ENCODE measurements around the gene NEGR1. TPM values are rescaled to one million over a fixed set of nuclear protein-coding genes. Genes with fewer than 3 reads are reported as not detected.

The NEGR1 gene
- total RNA-seq, 4 donors from 2014 or later = 1.6 to 4.7 (median 2.3) TPM

DNA sequence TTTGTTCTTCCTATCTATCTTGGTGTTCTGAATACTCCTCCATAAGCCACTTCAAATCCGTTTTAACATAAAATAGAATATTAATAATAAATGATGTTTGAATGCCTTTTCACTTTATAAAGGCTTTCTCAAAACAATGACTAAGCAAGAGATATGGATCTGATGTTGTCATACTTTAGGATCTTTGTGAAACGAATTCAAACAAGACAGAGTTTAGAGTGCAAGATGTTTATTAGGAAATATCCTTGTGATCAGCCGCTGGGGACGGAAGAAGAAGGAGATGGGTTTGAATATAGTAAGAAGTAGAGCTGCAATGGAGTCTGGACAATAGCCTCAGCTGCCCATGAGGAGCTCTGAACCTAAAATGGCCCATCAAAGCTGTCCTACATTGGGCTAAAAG, 351.8 kb downstream of the NEGR1 start:
- no peaks in the 10 kb centered on the region for H3K36me3 ChIP-seq
- no peaks in the 10 kb centered on the region for H3K4me1 ChIP-seq
- DNase-seq = no peak
- TF ChIP-seq POLR2A (IDR thresholded peaks at IDR 0.05) = no peak
- TF ChIP-seq, protein P1, sequence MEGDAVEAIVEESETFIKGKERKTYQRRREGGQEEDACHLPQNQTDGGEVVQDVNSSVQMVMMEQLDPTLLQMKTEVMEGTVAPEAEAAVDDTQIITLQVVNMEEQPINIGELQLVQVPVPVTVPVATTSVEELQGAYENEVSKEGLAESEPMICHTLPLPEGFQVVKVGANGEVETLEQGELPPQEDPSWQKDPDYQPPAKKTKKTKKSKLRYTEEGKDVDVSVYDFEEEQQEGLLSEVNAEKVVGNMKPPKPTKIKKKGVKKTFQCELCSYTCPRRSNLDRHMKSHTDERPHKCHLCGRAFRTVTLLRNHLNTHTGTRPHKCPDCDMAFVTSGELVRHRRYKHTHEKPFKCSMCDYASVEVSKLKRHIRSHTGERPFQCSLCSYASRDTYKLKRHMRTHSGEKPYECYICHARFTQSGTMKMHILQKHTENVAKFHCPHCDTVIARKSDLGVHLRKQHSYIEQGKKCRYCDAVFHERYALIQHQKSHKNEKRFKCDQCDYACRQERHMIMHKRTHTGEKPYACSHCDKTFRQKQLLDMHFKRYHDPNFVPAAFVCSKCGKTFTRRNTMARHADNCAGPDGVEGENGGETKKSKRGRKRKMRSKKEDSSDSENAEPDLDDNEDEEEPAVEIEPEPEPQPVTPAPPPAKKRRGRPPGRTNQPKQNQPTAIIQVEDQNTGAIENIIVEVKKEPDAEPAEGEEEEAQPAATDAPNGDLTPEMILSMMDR (IDR thresholded peaks at IDR 0.05) = no peak
- no peaks in the 10 kb centered on the region for H3K9me3 ChIP-seq
- no peaks in the 10 kb centered on the region for H3K27me3 ChIP-seq
- no peak overlapping the region for H3K4me3 ChIP-seq
- H3K27ac ChIP-seq = no peak overlapping the region

DNA sequence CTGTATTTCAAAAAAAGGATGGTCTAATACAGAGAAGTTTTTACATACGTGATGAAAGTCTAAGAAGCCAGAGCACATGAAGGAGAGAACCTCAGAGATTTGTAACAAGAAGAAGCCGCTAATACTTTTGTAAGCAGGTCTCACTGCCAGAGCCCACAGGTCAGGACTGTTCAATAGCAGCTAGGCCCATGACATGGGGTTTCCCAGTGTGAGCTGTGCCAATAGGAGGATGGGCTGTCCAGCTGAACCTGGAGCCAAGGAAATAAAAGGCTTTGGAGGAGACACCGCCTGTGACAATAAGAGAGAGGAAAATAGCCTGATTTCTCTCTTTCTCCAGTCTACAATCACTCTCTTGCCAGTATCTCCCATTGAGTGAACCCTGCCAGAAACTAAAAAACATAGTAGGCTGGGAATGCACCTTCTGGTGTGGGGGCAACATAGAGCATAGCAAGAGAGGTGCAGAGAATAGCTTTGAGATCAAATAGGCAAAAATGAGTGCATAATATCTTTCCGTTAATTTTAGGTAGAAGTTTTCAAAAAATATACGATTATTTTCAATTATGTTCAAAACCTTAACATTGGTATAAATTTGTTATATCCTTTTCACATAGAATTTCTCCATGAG, 360.3 kb downstream of the NEGR1 start:
- DNase-seq = no peak
- Histone ChIP-seq H3K4me3 (no peak overlapping the region), H3K36me3 (no peaks in the 10 kb centered on the region), H3K4me1 (no peaks in the 10 kb centered on the region), H3K9me3 (no peaks in the 10 kb centered on the region), H3K27me3 (no peaks in the 10 kb centered on the region), H3K27ac (no peak overlapping the region)
- TF ChIP-seq, protein P1 (IDR thresholded peaks at IDR 0.05) = no peak
- no peak for TF ChIP-seq POLR2A (IDR thresholded peaks at IDR 0.05)

DNA sequence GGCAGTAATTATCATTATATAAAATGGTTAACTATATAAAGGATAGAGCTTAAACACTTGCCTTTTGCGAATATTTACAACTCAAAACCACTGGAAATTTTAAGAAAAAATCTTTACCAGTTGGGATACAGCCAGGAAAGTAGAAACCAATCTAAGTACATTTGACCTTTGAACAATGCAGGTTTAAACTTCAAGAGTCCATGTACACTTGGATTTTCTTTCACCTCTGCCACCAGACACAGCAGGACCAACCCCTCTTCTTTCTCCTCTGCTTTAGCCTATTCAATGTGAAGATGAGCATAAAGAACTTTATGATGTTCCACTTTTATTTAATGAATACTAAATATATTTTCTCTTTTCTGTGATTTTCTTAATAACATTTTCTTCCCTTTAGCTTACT, 361.1 kb downstream of the NEGR1 start:
- no peaks in the 10 kb centered on the region for H3K27me3 ChIP-seq
- H3K4me3 ChIP-seq = no peak overlapping the region
- DNase-seq = no peak
- no peaks in the 10 kb centered on the region for H3K36me3 ChIP-seq
- H3K4me1 ChIP-seq = no peaks in the 10 kb centered on the region
- TF ChIP-seq, protein P1 (IDR thresholded peaks at IDR 0.05) = no peak
- no peak for TF ChIP-seq POLR2A (IDR thresholded peaks at IDR 0.05)
- H3K9me3 ChIP-seq = no peaks in the 10 kb centered on the region
- no peak overlapping the region for H3K27ac ChIP-seq

DNA sequence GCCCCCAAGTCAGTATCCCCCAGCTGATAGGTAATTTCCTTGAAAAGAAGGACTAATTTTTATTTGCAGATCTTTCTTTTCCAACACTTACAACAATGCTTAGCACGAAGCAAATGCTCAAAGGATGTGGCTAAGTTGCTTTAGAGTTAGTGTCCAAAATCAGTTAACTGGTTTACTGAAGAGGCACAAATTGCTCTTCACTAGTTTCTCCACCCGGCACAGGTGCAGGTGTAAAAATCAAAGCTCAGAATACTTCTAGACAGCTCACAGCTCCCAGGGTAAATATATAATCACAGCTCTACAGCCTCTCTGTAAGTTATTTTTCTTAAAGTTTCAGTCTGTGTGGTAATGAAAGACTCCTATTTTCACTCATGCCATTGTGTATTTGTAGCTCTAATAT, 361.8 kb downstream of the NEGR1 start:
- Histone ChIP-seq H3K27me3 (no peaks in the 10 kb centered on the region), H3K4me1 (no peaks in the 10 kb centered on the region), H3K9me3 (no peaks in the 10 kb centered on the region), H3K27ac (no peak overlapping the region), H3K36me3 (no peaks in the 10 kb centered on the region), H3K4me3 (no peak overlapping the region)
- no peak for DNase-seq
- TF ChIP-seq, protein P1 (IDR thresholded peaks at IDR 0.05) = no peak
- no peak for TF ChIP-seq POLR2A (IDR thresholded peaks at IDR 0.05)

DNA sequence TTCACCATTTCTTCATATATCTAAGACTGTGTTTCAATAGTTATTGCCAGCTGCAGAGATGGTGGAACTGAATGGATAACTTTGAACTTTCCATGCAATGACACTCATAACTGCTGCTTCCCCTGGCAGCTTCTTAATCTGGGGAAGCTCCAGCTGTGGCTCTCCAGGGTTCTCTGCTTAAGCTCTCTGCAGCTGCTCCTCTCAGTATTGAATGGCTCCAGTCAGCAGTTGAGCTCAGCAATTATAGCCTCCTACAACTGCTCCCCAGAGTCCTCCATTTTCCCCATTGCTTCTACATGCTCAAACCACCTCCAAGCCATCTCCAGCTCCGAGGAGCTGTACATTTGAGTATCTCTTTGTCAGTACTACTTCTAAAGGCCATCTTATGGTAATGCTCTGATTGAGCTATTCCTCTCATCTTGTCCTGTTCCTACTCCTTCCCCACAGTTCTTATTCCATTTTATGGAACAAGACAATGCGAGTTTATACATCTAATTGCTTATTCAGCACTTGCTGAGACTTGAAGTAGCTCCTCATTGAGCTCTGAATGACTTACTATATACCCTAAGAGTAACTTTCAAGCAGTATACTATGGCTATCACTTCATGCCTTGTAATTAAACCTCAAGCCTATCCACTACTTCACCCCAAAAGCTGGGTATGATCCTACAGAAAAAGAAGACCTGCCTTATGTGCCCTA, 362.4 kb downstream of the NEGR1 start:
- H3K36me3 ChIP-seq = no peaks in the 10 kb centered on the region
- no peak for DNase-seq
- TF ChIP-seq, protein P1 (IDR thresholded peaks at IDR 0.05) = no peak
- TF ChIP-seq POLR2A (IDR thresholded peaks at IDR 0.05) = no peak
- H3K4me1 ChIP-seq = no peaks in the 10 kb centered on the region
- H3K27ac ChIP-seq = no peak overlapping the region
- H3K9me3 ChIP-seq = no peaks in the 10 kb centered on the region
- H3K4me3 ChIP-seq = no peak overlapping the region
- H3K27me3 ChIP-seq = no peaks in the 10 kb centered on the region

All from Peyer's patch (tissue), 4 donors.